NCI-H774 (cell line): ENCODE data around the gene DSCAML1.

ENCODE experiments used
- DNase-seq: peaks from one replicate; lab custom pipeline; 2025; lab: John Stamatoyannopoulos, UW

The DSCAML1 gene

DNA sequence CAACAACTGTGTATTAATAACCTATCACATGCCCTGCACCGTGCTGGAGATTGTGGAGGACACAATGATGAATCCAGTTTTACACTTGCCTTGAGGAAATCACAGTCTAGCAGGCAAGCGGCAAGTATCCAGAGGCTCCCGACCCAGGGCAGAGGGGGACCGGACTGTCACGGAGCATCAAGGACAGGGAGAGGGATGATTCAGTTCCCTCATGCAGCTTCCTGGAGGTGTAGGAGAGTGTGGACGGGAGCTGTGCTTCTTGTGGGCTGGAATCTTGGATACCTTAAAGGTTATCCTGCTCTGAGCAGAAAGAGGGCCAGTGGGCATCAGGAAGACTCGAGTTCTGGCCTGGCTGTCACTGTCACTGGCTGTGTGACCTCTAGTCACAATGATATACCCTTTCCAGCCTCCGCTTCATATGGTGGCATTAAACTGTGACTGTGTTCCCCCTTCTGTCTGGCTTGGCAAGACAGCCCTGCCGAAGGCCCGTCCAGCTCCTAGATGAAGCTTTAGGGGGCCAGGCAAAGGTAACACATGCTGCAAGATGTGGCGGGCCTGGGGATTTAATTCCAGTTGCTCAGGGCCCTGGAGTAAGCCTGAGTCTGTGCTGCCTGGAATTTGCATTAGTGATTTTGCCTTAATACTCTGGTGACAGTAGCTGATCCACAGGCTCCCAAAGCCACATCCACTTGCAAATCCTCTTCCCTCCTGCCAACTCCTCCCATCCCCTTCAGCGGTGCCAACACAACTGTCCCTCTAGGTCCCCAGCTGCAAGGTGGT, 162.8 kb downstream of the DSCAML1 start:
- no peak for DNase-seq

GRCh38 chr11:117633186-117633754, 163.7 kb downstream of the DSCAML1 start:
- no peak for DNase-seq

- no peak for DNase-seq
Measured at GRCh38 chr11:117632306-117632705, 164.7 kb downstream of the DSCAML1 start.

- DNase-seq, result no peak
Measured at GRCh38 chr11:117631336-117632140, 165.5 kb downstream of the DSCAML1 start.

DNA sequence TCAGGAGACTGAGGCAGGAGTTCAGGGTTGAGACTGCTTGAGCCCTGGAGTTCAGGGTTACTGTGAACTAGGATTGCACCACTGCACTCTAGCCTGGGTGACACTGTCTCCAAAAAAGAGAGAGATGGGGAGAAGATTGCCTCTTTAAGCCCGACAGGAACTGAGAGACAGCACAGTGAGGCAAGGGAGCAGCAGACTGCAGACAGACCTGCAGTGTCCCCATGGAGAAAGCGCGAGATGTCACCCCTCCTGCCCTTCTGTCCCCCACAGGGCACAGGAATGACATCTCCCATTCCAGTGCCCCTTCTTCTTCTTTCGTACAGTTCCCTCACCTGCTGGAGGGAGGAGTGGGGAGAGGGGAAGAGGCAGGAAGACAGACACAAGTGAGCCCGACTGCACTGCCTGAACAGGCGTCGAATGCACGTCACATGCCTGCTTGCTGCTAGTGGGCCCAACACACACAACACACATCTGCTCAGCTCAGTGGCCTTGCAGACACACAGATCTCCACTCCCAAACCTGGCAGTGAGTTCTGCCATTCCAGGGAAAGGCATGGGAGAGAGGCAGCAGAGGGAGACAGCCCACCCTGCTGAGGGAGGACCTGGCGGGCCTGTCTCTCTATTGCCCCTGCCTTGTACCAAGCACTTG, 167.0 kb downstream of the DSCAML1 start:
- DNase-seq, result no peak

DNA sequence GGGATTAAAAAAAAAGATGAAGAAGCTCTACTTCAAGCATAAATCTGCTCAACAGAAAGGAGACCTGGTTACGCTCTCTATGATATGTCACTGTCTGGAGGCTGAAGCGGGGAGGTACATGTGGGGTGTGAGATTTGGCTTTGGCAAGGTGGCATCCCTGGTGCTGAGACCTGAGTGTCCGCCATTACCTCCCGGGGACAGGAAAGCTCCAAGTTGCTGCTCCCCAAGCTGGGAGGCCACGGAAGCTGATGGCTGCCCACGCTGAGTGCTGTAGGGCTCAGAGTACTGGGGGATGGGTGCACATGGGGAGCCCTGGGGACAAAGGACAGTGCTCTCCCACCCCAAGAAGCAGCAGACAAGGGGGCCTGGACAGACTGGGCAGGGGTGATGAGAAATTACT, 167.9 kb downstream of the DSCAML1 start:
- DNase-seq, result no peak

DNA sequence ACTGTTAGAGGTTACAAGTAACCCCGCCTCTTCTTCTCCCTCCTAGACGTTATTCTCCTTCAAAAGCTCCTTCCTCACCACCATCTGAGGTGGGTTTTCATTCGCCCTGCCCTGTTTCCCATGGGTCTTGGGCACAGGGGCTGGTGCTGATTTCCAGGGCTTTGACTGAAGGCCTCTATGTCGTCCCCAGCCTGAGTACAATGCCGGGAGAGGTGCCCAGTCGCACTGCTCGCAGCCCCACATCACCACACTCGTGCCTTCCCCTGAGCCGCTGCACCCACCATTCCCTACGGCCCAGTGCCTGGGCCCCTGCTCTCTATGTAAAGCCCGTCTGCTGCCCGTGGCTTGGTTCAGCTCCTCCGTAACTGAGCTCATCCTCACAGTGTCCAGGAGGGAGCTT, 169.8 kb downstream of the DSCAML1 start:
- no peak for DNase-seq

- no peak for DNase-seq
Measured at GRCh38 chr11:117626576-117626975, 170.4 kb downstream of the DSCAML1 start.

- no peak for DNase-seq
Measured at GRCh38 chr11:117625237-117625636, 171.8 kb downstream of the DSCAML1 start.

GRCh38 chr11:117623831-117624271, 173.2 kb downstream of the DSCAML1 start:
- DNase-seq, result no peak

- DNase-seq, result no peak
Measured at GRCh38 chr11:117621226-117621625, 175.8 kb downstream of the DSCAML1 start.

- no peak for DNase-seq
Measured at GRCh38 chr11:117620659-117621058, 176.4 kb downstream of the DSCAML1 start.

GRCh38 chr11:117620086-117620485, 176.9 kb downstream of the DSCAML1 start:
- no peak for DNase-seq

DNA sequence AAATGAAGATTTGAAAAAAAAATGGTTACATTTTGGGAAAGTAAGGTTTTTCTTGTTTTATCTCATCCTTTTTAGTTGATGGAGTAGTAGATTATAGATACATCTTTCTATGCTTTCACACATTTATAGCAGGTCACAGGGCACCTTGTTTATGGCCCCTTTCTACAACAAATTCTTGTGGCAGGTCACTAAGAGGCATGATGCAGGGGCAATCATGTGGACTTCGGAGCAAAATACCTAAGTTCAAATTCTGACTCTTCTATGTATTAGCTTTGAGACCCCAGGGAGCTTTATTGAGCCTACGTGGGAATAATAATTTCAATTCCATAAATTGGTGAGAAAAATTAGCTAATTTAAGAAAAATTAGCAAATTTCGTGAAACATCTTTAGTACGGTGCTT, 177.4 kb downstream of the DSCAML1 start:
- no peak for DNase-seq

DNA sequence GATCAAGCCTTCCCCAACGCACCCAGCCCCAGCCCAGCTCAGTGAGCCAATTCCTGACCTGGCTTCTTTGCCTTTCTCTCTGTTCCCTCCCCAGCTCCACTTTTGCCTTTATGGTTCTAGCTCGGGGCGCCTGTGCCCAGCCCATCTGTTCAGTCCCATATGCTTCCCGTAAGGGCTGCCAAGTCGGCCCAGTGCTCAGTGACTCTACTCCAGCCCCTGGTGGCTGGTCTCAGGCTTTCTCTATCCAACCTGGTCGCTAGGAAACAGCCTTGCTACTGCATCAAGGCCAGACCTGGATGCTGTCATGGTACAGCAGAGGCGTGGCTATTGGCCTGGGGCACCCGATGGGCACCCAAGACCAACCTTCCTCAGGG, 178.0 kb downstream of the DSCAML1 start:
- peak; percentile 32 for DNase-seq

DNA sequence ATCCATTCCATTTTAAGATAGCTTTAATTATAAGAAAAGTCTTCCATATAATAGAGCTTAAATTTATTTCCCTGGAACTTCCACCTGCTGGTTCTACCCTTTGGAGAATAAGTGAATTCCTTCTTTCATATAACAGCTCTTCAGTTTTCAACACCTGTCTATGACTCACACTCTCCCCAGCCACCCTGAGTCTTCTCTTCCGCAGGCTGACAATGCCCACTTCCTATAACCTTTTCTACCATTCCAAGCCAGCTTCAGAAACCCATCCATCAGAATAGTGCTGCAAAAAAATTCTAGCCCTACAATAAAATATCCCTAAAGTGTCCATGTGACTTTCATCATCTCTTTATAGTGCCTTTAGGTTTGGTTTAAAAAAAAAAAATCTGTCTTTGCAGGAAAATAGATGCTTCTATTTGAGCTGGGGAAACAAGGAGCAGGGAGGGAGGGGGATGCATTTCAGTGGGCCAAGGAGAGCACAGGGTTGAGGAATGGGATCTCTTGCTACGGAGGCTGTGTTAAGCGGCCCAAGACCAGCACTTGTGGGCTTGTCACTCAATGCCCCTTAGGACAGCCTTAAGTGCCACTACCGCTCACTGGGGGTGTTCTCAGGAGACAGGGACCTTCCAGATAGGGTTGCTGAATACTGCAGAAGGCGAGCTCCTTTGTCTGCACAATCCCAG, 178.6 kb downstream of the DSCAML1 start:
- peak; percentile 21 for DNase-seq

- DNase-seq, result no peak
Measured at GRCh38 chr11:117616979-117617378, 180.0 kb downstream of the DSCAML1 start.

DNA sequence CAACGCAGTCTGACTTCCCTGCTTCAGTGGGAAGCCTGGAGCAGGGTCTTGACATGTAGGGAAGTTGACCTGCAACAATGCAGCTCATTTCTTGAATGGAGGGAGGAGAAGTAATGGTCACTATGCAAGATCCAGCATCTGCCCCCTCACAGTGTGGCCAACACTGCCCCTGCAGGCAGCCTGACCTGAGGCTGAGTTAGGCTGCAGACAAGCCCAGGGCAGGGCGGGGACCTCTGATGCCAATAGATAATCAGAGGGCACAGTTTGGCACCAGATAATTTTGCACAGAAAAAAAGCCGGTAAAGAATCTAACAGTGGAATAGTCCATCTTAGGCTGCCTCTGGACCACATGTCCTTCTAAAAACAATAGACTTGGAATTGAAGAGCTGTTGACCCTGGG, 182.3 kb downstream of the DSCAML1 start:
- DNase-seq, result no peak

DNA sequence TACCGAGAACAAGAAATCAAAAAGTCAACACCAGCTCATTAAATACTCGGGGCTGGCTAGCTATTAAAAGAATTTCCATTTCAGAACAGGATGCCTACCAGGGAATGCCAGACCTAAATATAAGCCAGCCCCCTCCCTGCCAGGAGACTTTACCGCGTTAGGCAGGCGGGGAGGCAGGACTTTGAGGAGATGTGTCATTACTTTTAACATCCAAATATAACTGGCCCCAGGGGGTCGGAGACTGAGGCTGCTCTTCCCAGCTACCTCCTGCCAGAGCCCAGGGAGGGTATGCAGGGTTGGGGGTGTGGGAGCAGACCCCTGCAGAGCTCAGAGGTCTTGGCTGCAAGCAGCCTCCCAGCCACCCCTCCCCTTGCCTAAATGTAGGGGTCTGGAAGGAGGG, 183.5 kb downstream of the DSCAML1 start:
- DNase-seq, result no peak

DNA sequence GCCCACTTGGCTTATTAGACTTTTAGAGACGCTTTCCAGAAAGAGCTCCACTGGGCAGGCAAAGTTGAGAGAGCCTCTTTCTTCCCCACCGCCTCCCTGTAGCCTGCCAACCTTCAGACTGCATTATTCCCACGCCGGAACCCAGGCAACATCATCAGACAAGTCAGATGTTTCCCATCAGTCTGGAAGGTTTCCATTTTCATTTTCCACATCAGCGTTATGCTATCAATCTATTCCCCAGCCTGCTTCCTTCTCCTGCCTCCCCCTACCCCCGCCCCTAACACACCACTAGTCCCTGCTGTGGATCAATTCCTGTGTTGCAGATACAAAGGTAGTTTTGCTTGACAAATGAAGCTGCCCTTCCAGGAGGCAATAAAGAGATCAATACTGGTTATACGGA, 184.8 kb downstream of the DSCAML1 start:
- no peak for DNase-seq

DNA sequence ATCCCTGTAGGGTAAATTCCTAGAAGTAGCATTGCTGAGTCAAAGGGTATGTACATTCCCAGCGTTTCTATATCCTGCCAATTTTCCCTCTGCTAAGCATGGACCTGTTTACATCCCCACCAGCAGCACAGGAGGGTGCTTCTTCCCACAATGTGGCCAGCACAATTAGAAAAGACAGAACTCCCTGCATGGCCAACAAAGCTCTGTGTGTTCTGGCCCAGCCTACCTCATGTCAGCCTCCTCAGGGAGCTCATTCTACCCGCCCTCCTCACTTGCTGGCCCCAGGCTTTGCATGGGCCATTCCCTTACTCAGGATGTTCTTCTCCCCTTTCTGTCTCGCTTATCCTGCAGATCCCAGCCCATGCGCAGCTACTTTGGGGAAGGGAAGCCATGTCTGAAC, 186.1 kb downstream of the DSCAML1 start:
- DNase-seq, result no peak

GRCh38 chr11:117610045-117610444, 187.0 kb downstream of the DSCAML1 start:
- no peak for DNase-seq
